ENCODE data around the gene SPEN. TPM values are rescaled to one million over a fixed set of nuclear protein-coding genes. Genes with fewer than 3 reads are reported as not detected.
A peak's percentile ranks its signal among the peaks of the same experiment; 100 is the strongest.
"Not testable (repeated sequence)": the region's sequence is repeated elsewhere in the genome, so short reads cannot be mapped to it uniquely, and the experiment has no call there.

The SPEN gene
- total RNA-seq, 1 donor from 2014 or later = 22.0 TPM

DNA sequence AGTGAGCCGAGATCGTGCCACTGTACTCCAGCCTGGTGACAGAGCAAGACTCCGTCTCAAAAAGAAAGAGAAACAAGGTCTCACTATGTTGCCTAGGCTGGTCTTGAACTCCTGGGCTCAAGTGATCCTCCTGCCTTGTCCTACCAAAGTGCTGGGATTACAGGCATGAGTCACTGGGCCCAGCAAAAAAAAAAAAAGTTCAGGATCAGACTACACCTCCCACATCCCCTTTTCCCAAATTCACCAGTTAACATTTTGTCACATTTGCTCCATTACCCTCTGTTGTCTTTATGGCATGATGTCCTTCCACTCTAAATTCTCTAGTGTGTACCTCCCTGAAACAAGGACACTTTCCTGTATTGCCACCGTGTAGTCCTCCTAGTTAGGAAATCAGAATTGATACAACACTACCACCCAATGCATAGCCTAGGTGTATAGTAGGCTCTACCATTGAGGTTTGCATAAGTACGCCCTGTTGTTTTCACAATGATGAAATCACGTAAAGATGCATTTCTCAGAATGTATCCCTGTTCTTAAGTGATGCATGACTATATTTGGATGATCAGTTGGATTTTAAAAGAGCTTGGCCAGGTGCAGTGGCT lies 10.7 kb downstream of the SPEN start:
- no peak for DNase-seq

DNA sequence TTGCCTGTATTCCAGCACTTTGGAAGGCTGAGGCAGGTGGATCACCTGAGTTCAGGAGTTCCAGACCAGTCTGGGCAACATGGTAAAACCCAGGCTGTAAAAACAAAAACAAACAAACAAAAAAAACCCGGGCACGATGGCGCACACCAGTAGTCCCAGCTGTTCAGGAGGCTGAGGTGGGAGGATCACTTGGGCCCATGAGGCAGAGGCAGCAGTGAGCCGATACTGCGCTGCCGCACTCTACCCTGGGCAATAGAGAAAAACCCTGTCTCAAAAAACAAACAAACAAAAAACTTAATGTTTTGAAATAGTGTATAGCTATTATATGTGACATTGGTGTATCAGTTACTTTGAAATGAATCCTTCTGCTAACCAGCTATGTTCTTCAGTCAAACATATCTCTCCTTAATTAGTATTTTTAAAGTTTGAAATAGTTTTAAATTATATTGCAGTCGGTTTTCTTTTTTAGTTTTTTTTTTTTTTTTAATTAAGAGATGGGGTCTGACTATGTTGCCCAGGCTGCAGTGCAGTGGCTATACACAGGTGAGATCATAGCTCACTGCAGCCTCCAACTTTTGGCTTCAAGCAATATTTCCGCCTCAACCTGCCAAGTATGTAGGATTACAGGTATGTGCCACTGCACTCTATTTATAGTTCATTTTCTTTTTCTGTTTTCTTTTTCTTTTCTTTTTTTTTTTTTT lies 11.3 kb downstream of the SPEN start:
- DNase-seq = no peak

DNA sequence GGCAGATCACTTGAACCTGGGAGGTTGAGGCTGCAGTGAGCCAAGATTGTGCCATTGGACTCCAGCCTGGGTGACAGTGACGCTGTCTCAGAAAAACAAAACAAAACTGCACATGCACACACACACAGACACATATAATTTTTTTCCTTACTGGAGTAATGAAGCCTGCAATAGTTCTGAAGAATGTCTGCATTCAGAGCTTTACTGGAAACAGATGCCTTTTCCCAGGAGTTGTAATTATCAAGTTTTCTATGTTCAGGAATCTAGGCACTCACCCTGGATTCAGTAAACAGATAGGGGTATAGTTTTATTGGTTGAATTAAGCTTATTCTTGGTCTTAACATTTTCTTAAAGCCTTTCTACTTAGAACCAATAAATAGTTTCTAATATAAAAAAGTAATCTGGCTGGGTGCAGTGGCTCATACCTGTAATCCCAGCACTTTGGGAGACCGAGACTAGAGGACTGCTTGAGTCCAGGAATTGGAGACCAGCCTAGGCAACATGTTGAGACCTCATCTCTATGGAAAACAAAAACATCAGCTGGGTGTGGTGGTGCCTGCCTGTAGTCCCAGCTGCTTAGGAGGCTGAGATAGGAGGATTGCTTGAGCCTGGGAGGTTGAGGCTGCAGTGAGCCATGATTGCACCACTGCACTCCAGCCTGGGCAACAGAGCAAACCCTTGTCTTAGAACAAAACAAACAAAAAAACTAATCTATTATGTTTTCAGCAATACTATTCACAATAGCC lies 15.8 kb downstream of the SPEN start:
- no peak for DNase-seq

DNA sequence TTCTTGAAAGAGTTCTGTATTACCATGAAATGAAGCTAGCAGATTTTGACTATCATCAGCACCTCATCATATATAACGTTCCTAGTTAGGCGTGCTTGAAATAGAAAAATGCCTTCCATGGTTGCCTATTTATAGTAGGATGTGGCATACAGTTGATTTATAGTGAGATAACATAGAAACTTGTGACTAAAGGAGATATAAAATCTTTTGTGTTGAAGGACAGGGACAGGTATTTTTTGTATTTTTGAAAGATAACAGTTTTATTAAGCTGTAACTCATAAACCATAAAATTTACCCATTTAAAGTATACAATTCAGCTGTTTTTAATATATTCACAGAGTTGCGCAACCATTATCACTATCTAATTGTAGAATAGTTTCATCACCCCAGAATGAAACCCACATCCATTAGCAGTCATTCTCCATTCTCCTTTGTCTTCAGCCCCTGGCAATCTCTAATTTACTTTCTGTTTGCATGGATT lies 19.3 kb downstream of the SPEN start:
- no peak for DNase-seq

DNA sequence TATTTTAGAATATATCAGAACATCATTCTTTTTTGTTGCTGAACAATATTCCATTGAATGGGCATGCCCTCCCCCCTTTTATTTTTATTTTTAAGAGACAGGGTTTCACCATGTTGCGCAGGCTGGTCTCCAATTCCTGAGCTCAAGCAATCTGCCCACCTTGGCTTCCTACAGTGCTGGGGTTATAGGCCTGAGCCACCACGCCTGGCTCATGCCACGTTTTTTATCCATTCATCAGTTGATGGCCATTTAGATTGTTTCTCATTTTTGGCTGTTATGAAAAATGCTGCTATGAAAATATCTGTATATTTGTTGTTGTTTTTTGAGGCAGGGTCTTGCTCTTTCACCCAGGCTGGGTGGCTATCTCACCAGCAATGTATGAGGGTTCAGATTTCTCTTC lies 19.8 kb downstream of the SPEN start:
- no peak for DNase-seq

DNA sequence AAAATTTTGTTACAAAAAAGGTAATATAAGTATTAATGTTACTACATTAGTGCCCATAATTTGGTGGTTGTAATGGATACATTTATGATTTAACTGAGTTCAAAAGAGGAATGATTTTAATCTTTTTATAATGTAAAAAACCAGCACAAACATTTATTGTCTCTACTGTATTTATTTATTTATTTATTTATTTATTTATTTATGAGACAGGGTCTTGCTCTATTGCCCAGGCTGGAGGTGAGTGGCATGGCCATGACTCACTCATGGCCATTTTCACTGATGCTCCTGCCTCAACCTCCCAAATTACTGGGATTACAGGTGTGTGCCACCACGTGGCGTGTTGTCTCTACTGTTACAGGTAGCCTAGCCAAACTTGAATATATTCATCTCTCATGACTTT lies 21.9 kb downstream of the SPEN start:
- no peak for DNase-seq

DNA sequence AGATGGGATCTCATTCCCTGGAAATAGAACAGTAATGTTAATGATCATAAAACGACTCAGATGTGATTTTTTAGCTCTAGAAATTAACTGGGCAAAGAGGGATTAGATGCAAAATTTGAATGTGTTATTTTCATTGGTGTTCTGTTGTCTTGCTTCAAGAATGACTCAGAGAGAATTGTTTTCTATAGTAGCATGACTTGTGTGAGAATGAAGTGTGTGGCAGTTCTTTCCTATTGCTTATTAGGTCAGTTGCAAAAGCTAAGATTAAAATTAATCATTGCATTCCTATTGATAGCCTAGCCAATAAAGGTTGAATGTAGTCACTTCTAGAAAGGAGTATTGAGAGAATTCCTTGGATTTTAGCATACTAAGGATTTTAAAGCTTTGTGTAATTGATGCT lies 22.9 kb downstream of the SPEN start:
- peak; percentile 27 for DNase-seq

DNA sequence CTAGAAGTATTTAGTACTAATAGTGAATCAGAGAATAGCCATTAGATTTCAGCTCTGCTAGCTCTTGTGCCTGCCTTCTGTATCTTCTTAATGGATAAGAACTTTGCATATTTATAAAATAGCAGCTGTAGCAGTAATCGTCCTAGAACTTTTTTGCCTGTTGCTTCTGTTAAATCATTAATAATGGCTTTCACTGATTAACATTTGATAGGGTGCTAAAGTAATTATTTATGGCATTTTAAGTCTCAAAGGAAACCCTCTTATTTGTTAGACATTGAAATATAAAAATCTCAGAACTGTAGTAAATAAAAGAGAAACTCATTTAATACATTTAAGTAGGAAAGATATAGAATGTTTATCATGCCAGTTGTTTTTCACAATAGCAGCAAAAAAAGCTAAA lies 27.0 kb downstream of the SPEN start:
- no peak for DNase-seq

DNA sequence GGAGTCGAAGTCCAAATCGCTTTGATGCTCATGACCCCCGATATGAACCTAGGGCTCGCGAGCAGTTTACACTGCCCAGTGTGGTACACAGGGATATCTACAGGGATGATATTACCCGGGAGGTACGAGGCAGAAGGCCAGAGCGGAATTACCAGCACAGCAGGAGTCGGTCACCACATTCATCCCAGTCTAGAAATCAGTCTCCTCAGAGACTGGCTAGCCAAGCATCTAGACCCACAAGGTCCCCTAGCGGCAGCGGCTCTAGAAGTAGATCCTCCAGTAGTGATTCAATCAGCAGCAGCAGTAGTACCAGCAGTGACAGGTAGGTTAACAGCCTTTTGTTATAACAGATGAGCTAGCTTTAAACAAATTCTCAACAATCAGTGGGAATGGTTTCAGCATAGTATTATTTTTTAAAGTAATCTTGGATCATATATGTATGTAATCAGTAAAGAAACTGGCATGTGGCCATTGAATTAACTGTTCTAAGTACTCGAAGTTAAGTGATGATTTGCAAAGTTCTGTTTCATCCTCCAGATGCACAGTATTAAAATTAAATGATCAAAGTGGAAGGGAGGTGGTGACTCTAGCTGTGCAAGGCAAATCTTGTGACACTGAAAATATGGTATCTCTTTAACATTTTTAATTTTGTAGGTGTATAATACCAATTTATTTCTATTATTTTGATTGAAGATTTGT lies 29.0 kb downstream of the SPEN start:
- DNase-seq = no peak

DNA sequence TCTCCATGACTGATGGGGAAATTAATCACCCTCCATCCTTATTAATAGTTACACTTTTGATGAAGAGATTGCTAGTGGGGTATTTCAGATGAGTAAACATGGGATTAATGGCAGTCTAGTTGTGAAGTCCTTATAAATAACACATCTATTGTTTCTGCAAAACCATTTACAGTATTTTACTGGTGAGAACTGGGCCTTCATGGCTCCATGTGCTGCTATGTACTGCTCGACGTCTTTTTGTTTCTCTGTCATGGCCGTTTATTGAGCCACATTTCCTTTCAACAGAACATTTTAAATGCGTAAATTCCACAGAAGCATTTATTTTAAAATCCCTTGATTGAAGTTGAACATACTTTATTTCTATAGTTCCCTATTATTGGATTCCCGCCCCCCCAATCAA lies 34.5 kb downstream of the SPEN start:
- no peak for DNase-seq

DNA sequence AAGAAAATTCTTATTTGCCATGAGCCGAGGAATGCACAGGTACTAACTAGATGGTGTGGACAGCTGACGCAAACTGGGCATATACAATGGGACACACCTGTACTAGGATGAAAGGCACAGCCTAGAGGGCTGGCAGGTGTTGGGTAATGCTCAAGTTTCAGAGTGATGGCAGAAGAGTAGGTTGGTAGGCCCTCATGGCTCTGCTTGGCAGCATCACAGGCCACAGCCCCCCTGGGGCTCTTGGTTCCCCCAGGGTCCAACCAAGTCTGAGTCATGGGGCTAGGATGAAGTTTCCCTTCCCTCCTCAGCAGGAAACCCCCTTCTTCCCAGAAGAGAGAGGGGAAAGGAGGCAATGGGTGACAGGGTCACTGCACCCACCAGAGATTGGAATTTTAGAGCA lies 35.2 kb downstream of the SPEN start:
- no peak for DNase-seq

DNA sequence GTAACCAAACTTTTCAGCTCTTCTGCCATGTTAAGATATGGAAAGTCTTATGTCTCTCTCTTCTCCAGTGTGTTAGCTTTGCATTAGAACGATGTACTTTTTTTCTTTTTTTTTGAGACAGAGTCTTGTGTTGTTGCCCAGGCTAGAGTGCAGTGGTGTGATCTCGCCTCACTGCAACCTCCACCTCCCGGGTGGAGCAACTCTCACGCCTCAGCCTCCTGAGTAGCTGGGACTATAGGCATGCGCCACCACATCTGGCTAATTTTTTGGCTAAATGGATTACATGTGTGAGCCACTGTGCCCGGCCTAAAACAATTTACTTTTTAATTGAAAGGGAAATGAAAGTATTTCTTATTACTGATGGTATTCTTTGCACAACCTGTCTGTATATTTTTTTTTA lies 35.8 kb downstream of the SPEN start:
- no peak for DNase-seq

DNA sequence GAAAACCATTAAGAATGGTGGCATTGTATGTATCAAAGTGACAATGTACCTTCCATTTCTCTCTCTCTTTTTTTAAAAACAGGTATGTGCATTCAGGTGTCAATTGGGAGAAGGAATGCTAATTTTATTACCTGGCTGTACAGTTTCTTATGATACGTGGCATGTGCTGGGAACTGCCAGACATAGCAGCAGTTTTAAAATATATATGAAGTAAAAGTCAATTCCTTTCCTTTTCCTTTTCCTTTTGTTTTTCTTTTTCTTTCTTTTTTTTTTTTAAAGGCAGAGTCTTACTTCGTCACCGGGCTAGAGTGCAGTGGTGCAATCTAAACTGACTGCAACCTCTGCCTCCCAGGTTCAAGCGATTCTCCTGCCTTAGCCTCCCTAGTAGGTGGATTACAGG lies 37.0 kb downstream of the SPEN start:
- no peak for DNase-seq

DNA sequence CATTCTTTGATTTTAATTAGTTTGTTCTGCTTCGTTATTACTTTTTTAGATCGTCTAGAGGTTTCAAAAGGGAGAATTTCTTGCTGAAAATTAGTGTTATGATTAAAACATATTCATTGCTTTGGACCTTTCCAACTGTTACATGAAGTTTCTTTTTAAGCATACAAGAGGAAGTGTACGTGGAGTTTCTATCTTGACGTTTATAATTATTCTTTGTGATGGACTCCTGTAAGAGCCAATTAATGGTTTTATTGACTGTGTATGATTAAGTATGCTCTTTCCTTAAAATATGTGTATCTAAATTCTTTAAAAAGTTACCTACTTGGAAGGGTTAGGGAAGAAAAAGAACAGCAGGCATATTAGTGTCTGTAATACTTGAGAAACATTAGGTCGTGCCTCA lies 37.8 kb downstream of the SPEN start:
- no peak for DNase-seq

DNA sequence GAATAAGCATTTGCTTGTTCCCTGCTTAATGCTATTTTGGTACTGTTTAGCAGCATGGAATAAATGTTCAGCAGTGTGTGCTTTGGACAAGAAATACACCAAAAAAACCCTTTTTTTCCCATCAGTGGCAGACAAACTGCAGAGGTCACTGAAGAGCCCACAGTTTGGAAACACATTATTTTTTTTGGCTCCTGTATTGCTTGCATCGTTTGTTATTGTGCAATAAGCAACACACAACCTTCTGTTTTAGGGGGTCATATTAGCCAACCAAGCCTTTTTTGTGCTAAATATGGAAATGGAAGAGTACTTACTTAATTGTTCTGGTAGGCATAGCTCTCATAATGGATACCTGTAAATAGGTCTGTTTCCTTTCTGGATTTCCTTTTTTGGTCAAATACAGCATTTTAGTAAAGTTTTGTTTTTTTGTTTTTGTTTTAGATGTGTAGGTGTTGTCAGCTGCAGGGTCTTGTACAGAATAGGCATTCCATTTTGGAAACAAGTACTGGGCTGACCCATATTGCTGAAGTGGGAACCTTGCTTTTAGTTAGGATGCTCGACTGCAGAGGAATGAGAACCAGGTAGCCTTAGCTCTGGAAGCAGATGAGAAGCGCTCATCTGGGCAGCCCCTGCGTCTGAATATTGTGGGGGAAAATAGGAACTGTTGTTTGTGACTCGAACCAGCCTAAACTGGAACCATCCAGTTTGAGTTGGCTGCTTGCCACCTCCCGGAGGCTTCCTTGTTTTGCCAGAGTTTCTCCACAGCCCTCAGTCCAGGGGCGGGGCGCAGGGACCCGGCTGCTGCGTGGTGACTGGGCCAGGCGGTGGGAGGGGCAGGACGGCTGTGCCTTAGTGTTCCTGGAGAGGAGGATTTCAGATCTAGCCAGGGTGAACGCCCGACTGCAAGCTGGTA lies 38.4 kb downstream of the SPEN start:
- peak; percentile 96 for DNase-seq

DNA sequence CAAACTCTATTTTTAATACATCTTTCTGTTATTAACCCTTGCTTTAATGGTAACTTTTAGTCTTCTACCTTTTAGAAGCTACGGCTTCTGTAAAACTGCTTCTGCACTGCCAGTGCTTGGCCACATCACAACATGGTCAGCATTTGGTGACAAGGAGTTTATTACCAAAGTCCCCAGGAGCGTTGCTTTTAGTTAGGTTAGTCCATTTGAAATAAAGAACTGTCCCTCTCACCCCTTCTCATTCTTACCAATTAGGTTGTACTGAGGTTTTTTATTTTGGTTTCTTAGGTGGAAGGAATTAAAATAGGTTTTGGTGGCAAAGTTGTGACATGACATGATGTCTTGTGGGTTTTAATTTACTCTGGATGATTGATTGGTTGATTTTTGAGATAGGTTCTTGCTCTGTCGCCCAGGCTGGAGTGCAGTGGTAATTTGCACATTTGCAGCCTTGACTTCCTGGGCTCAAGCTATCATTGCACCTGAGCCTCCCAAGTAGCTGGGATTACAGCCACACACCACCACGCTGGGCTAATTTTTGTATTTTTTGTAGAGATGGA lies 39.2 kb downstream of the SPEN start:
- DNase-seq = no peak

DNA sequence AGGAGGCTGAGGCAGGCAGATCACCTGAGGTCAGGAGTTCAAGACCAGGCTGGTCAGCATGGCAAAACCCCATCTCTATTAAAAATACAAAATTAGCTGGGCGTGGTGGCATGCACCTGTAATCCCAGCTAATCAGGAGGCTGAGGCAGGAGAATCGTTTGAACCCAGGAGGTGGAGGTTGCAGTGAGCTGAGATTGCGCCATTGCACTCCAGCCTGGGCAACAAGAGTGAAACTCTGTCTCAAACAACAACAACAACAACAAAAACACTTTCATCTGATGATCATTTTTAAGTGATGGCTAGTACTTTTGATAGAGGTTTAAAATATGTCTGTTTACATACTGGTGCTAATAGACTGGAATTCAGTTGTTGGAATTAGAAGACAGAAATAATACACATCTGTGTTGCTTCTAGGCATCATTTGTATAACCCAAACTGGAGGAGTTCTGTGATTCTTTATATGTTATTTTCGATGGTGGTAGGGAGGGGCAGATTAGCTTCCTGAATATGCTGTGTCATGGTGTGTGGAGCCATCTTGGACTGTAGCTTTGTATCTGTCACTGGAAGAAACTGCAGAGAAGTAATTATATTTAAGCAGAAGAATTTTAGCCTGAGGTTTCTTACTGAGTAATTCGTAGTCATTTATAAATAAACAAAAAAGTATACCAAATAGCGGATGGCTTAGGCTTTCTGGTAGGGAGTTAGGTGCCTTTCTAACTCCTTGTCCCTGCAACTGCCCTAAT lies 45.5 kb downstream of the SPEN start:
- peak; percentile 19 for DNase-seq

DNA sequence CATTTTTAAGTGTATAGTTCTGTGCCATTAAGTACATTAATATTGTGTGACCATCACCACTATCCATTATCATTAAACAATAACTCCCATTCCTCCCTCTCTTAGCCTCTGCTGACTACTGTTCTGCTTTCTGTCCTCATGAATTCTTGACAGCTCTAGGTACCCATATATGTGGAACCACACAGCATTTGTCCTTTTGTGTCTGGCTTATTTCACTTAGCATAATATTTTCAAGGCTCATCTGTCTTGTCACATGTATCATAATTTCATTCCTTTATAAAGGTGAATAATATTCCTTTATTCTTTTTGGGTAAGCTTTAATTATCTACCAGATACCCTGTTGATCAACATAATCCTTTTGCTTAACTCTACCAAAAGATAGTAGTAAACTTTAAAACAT lies 47.7 kb downstream of the SPEN start:
- DNase-seq = no peak

DNA sequence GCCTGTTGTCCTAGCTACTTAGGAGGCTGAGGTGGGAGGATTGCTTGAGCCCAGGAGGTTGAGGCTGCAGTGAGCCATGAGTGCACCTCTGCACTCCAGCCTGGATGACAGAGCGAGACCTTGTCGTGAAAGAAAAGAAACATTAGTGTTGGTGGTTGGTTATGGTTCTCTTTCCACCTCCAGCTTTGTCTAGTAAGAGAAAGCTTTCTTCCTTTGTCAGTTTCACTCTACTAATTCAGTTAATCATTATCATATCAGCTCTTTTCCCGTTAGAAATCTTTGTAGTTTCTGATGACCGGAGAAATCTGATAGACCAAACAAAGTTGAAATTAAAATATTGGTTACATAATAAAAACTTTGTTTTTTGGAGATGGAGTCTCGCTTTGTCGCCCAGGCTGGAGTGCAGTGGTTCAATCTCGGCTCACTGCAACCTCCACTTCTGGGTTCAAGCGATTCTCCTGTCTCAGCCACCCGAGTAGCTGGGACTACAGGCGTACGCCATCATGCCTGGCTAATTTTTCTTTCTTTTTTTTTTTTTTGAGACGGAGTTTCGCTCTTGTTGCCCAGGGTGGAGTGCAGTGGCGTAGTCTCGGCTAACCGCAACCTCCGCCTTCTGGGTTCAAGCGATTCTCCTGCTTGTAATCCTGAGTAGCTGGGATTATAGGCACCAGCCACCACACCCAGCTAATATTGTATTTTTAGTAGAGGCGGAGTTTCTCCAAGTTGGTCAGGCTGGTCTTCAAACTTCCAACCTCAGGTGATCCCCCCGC lies 49.5 kb downstream of the SPEN start:
- DNase-seq = not testable (repeated sequence)

DNA sequence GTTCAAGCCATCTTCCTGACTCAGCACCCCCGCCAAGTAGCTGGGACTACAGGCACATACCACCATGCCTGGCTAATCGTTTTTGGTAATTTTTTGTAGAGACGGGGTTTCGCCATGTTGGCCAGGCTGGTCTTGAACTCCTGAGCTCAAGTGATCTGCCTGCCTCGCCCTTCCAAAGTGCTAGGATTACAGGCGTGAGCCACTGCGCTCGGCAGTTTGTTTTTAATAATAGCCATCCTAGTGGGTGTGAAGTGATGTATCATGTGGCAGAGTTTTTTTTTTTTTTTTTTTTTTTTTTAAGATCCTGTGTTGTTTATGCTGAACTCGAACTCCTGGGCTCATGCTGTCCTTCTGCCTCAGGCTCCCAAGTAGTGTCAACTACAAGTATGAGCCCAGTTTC lies 51.8 kb downstream of the SPEN start:
- no peak for DNase-seq
